WTC11 (cell line): Measurements from ENCODE around the gene RPL34.

Source experiments
- CBFB ChIP-seq: sonication (generic); formaldehyde crosslinking; IDR thresholded peaks from 2 replicates; pipeline ENCODE4 v1.8.1; 2022; ENCODE audit warnings: mild to moderate bottlenecking, low read depth, missing genetic modification reagents
- CTCF ChIP-seq: fragments of 200-600 bp; IDR thresholded peaks from 2 replicates; pipeline ENCODE4 v1.8.0; 2022; ENCODE audit warnings: antibody characterized with exemption
- ELF4 ChIP-seq: sonication (generic); formaldehyde crosslinking; IDR thresholded peaks from 2 replicates; pipeline ENCODE4 v1.8.1; 2022; ENCODE audit warnings: low read depth, mild to moderate bottlenecking, moderate library complexity, missing genetic modification reagents
- HMGXB4 ChIP-seq: sonication (generic); formaldehyde crosslinking; IDR thresholded peaks from 2 replicates; pipeline ENCODE4 v1.8.1; 2023; ENCODE audit warnings: mild to moderate bottlenecking, moderate library complexity, missing genetic modification reagents
- NR1H2 ChIP-seq: sonication (generic); formaldehyde crosslinking; IDR thresholded peaks from 2 replicates; pipeline ENCODE4 v1.9.0; 2021; ENCODE audit warnings: mild to moderate bottlenecking, moderate library complexity, missing genetic modification reagents
- SP1 ChIP-seq: sonication (generic); formaldehyde crosslinking; conservative IDR thresholded peaks from 2 replicates; pipeline ENCODE4 v1.8.1; 2022; ENCODE audit warnings: missing genetic modification reagents
- TF ChIP-seq, protein P1 (sequence below): sonication (generic); formaldehyde crosslinking; IDR thresholded peaks from 2 replicates; pipeline ENCODE4 v1.8.1; 2022; ENCODE audit warnings: low read depth, missing genetic modification reagents, borderline replicate concordance

- TF ChIP-seq CTCF (no peak), HMGXB4 (CRISPR knock-in tag) (no peak), NR1H2 (no peak), CBFB (no peak), ELF4 (no peak), SP1 (CRISPR knock-in tag) (no peak)
- TF ChIP-seq, protein P1, sequence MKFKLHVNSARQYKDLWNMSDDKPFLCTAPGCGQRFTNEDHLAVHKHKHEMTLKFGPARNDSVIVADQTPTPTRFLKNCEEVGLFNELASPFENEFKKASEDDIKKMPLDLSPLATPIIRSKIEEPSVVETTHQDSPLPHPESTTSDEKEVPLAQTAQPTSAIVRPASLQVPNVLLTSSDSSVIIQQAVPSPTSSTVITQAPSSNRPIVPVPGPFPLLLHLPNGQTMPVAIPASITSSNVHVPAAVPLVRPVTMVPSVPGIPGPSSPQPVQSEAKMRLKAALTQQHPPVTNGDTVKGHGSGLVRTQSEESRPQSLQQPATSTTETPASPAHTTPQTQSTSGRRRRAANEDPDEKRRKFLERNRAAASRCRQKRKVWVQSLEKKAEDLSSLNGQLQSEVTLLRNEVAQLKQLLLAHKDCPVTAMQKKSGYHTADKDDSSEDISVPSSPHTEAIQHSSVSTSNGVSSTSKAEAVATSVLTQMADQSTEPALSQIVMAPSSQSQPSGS (CRISPR knock-in tag): no peak
Observed at GRCh38 chr4:108589961-108590360, 30.4 kb upstream of the RPL34 start.
